ENCODE results near the gene TMPRSS9.
A peak's percentile ranks its signal among the peaks of the same experiment; 100 is the strongest.

TMPRSS9 gene

GRCh38 chr19:2423071-2423914, 63.2 kb downstream of the TMPRSS9 start:
- no peak for DNase-seq (ENCODE audit: low spot score)

- DNase-seq (ENCODE audit: low spot score): no peak
These were observed 64.0 kb downstream of the TMPRSS9 start for GRCh38 chr19:2423915-2424685.

- no peak for DNase-seq (ENCODE audit: low spot score)
These were observed 64.9 kb downstream of the TMPRSS9 start for GRCh38 chr19:2424686-2425621.

- DNase-seq (ENCODE audit: low spot score): no peak
These were observed 65.8 kb downstream of the TMPRSS9 start for GRCh38 chr19:2425622-2426581.

- DNase-seq (ENCODE audit: low spot score): no peak
These were observed 66.8 kb downstream of the TMPRSS9 start for GRCh38 chr19:2426611-2427428.

- DNase-seq (ENCODE audit: low spot score): peak; percentile 83
These were observed 67.6 kb downstream of the TMPRSS9 start, which contains the start of gene TIMM13 for GRCh38 chr19:2427429-2428320. Gene TIMM13 (minus strand): TSS chr19:2427586. CDS start chr19:2427533, 53 bp downstream.

GRCh38 chr19:2428321-2428690, 68.2 kb downstream of the TMPRSS9 start:
- DNase-seq (ENCODE audit: low spot score): peak; percentile 62

- no peak for DNase-seq (ENCODE audit: low spot score)
These were observed 69.0 kb downstream of the TMPRSS9 start for GRCh38 chr19:2428756-2429711.

- no peak for DNase-seq (ENCODE audit: low spot score)
These were observed 70.0 kb downstream of the TMPRSS9 start for GRCh38 chr19:2429917-2430535.

GRCh38 chr19:2431318-2432055, 71.4 kb downstream of the TMPRSS9 start:
- no peak for DNase-seq (ENCODE audit: low spot score)

GRCh38 chr19:2432131-2432848, 72.2 kb downstream of the TMPRSS9 start:
- no peak for DNase-seq (ENCODE audit: low spot score)

GRCh38 chr19:2433854-2434253, 73.8 kb downstream of the TMPRSS9 start:
- no peak for DNase-seq (ENCODE audit: low spot score)

GRCh38 chr19:2434267-2434666, 74.2 kb downstream of the TMPRSS9 start:
- no peak for DNase-seq (ENCODE audit: low spot score)

GRCh38 chr19:2434721-2435265, 74.7 kb downstream of the TMPRSS9 start:
- no peak for DNase-seq (ENCODE audit: low spot score)

- DNase-seq (ENCODE audit: low spot score): no peak
These were observed 76.3 kb downstream of the TMPRSS9 start for GRCh38 chr19:2436384-2436783.

- DNase-seq (ENCODE audit: low spot score): no peak
These were observed 76.9 kb downstream of the TMPRSS9 start for GRCh38 chr19:2436926-2437325.

All from SW480 (cell line).